ENCODE data around the gene DEUP1. TPM values are rescaled to one million over a fixed set of nuclear protein-coding genes. Genes with fewer than 3 reads are reported as not detected.

Gene DEUP1
- total and polyA plus RNA-seq, 9 of the 15 experiments (the other 6 are each of a cell fraction or from before 2014, with no cell fraction given), result 1.4 to 10.9 (median 9.3) TPM

GRCh38 chr11:93444617-93445073 is 114.1 kb downstream of the DEUP1 start (continued):
- TF ChIP-seq ZNF764 (CRISPR knock-in tag; IDR thresholded peaks at IDR 0.05; ENCODE audit: low read depth), result no peak
- TF ChIP-seq SMAD3 (CRISPR knock-in tag; conservative IDR thresholded peaks at IDR 0.05), result no peak
- TF ChIP-seq CREM (IDR thresholded peaks at IDR 0.05; ENCODE audit: low read depth), result peak; percentile 91
- TF ChIP-seq NCOA1 (IDR thresholded peaks at IDR 0.05; ENCODE audit: low read depth), result no peak
- TF ChIP-seq, protein P1, sequence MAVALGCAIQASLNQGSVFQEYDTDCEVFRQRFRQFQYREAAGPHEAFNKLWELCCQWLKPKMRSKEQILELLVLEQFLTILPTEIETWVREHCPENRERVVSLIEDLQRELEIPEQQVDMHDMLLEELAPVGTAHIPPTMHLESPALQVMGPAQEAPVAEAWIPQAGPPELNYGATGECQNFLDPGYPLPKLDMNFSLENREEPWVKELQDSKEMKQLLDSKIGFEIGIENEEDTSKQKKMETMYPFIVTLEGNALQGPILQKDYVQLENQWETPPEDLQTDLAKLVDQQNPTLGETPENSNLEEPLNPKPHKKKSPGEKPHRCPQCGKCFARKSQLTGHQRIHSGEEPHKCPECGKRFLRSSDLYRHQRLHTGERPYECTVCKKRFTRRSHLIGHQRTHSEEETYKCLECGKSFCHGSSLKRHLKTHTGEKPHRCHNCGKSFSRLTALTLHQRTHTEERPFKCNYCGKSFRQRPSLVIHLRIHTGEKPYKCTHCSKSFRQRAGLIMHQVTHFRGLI (CRISPR knock-in tag; IDR thresholded peaks at IDR 0.05), result no peak
- TF ChIP-seq ZNF263 (CRISPR knock-in tag; IDR thresholded peaks at IDR 0.05; ENCODE audit: borderline replicate concordance), result no peak
- TF ChIP-seq ZNF146 (CRISPR knock-in tag; IDR thresholded peaks at IDR 0.05; ENCODE audit: unreplicated experiment), result no peak
- peak; percentile 77 for TF ChIP-seq EGR1 (conservative IDR thresholded peaks at IDR 0.05)
- TF ChIP-seq, protein P2, sequence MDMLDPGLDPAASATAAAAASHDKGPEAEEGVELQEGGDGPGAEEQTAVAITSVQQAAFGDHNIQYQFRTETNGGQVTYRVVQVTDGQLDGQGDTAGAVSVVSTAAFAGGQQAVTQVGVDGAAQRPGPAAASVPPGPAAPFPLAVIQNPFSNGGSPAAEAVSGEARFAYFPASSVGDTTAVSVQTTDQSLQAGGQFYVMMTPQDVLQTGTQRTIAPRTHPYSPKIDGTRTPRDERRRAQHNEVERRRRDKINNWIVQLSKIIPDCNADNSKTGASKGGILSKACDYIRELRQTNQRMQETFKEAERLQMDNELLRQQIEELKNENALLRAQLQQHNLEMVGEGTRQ (CRISPR knock-in tag; IDR thresholded peaks at IDR 0.05), result no peak
- peak in 1 of 2 experiments; percentile 52; a peak in 3 of 4 replicates for TF ChIP-seq NRF1 (conservative IDR thresholded peaks at IDR 0.05 in 1 of 2, IDR thresholded peaks at IDR 0.05 in 1 of 2)
- no peak for TF ChIP-seq TAF1 (IDR thresholded peaks at IDR 0.05; ENCODE audit: control insufficient read depth, extremely low read depth, insufficient read depth, low read length, severe bottlenecking)
- 0 out of 2 replicates have a peak, but pooled peaks have one; percentile 20 for TF ChIP-seq SOX6 (IDR thresholded peaks at IDR 0.05)
- 0 out of 2 replicates have a peak, but pooled peaks have one; percentile 14 for TF ChIP-seq JUND (IDR thresholded peaks at IDR 0.05; ENCODE audit: borderline replicate concordance, low read depth, low read length)
- TF ChIP-seq JUND (tag; IDR thresholded peaks at IDR 0.05; ENCODE audit: borderline replicate concordance, low read depth, low read length), result peak; percentile 10; the same call in 1 of the 3 replicates
